Omental fat pad (tissue), 4 donors: ENCODE measurements around the gene PDGFRA. TPM values are rescaled to one million over a fixed set of nuclear protein-coding genes. Genes with fewer than 3 reads are reported as not detected.

Experiments
- ATAC-seq: fragments of 150-250 bp; one replicate; pipeline ENCODE4 v1.9.1; 2016; ENCODE audit warnings: mild to moderate bottlenecking, moderate library complexity; ENCODE audit not compliant: low FRiP score
- DNase-seq: peaks from one replicate; pipeline ENCODE4 v3.0.0-alpha.2; 2019; ENCODE audit warnings: low spot score
- CTCF ChIP-seq, 3 donors: fragments of 450-650 bp; IDR thresholded peaks; one replicate each; pipeline ENCODE4 v1.5.1; 2016 to 2017; ENCODE audit warnings: antibody characterized with exemption in 3 of 3, mild to moderate bottlenecking in 3 of 3, moderate library complexity in 2 of 3
- total RNA-seq, 4 donors: library from RNA; depleted of rRNA; stranded (reverse); fragments of >200 nt; gene quantifications; one replicate each; pipeline ENCODE4 v1.1.0, GENCODE V29; 2016

Gene PDGFRA
- total RNA-seq, 4 donors from 2014 or later = 135 to 272 (median 163) TPM

GRCh38 chr4:54278216-54278615, 49.1 kb downstream of the PDGFRA start:
- DNase-seq (no peak), ATAC-seq (no peak)
- no peak for TF ChIP-seq CTCF (IDR thresholded peaks at IDR 0.05)

- no peak for TF ChIP-seq CTCF (IDR thresholded peaks at IDR 0.05)
- peak; percentile 88 for ATAC-seq
- DNase-seq = no peak
These were observed 52.1 kb downstream of the PDGFRA start for GRCh38 chr4:54281054-54281766.

- ATAC-seq = no peak
These were observed 53.7 kb downstream of the PDGFRA start for GRCh38 chr4:54282837-54283236.

GRCh38 chr4:54289316-54289715, 60.2 kb downstream of the PDGFRA start:
- ATAC-seq (no peak), DNase-seq (no peak)
- no peak for TF ChIP-seq CTCF (IDR thresholded peaks at IDR 0.05)

More at GRCh38 chr4:54282837-54283236, 53.7 kb downstream of the PDGFRA start:
- DNase-seq = no peak
- no peak for TF ChIP-seq CTCF (IDR thresholded peaks at IDR 0.05)

- DNase-seq = no peak
- no peak for ATAC-seq
- no peak for TF ChIP-seq CTCF (IDR thresholded peaks at IDR 0.05)
These were observed 61.9 kb downstream of the PDGFRA start for GRCh38 chr4:54290980-54291379.

GRCh38 chr4:54296548-54297203, 67.6 kb downstream of the PDGFRA start:
- no peak for TF ChIP-seq CTCF (IDR thresholded peaks at IDR 0.05)
- ATAC-seq (peak; percentile 93), DNase-seq (no peak)

- ATAC-seq = no peak
- DNase-seq = no peak
- no peak for TF ChIP-seq CTCF (IDR thresholded peaks at IDR 0.05)
These were observed 79.0 kb downstream of the PDGFRA start for GRCh38 chr4:54308110-54308509.
